Esophagus squamous epithelium (tissue), 5 donors: ENCODE measurements around the gene STARD5. TPM values are rescaled to one million over a fixed set of nuclear protein-coding genes. Genes with fewer than 3 reads are reported as not detected.

Experiments used
- DNase-seq: peaks from one replicate; lab custom pipeline; 2025; lab: John Stamatoyannopoulos, UW
- H3K27ac ChIP-seq, 4 donors: fragments of 200-600 bp; sonication (generic); one replicate each; pipeline ENCODE4 v1.5.1; 2016 to 2019; ENCODE audit warnings: mild to moderate bottlenecking in 1 of 4
- H3K27me3 ChIP-seq, 4 donors: fragments of 200-600 bp; sonication (generic); 1 replicate in 3 of 4; 2 replicates in 1 of 4; pipeline versions ENCODE4 v1.5.1 to v1.6.0; 2017 to 2021; ENCODE audit warnings: antibody characterized with exemption in 1 of 4
- H3K36me3 ChIP-seq, 3 donors: fragments of 200-600 bp; sonication (generic); one replicate each; pipeline ENCODE4 v1.5.1; 2016 to 2019
- H3K4me1 ChIP-seq, 3 donors: fragments of 200-600 bp; sonication (generic); one replicate each; pipeline ENCODE4 v1.5.1; 2017 to 2019
- H3K4me3 ChIP-seq, 4 donors: fragments of 200-600 bp; sonication (generic); 1 replicate in 3 of 4; 2 replicates in 1 of 4; pipeline ENCODE4 v1.5.1; 2016 to 2019; ENCODE audit warnings: mild to moderate bottlenecking in 2 of 4, moderate library complexity in 1 of 4
- H3K9me3 ChIP-seq, 3 donors: fragments of 200-600 bp; sonication (generic); one replicate each; pipeline ENCODE4 v1.5.1; 2016 to 2019
- POLR2A ChIP-seq, 4 donors: fragments of 450-650 bp; IDR thresholded peaks; one replicate each; pipeline ENCODE4 v1.6.1; 2017; ENCODE audit warnings: antibody characterized with exemption in 4 of 4, mild to moderate bottlenecking in 4 of 4, moderate library complexity in 3 of 4
- WGBS, 2 donors: methylation state at CpG; one replicate each; pipeline ENCODE4 v1.1.5; 2018; 5-methylcytosine and 5-hydroxymethylcytosine counted together
- intact Hi-C: fragments of 100-400 bp; cut with DNase I; formaldehyde crosslinking; loops from one replicate; pipeline ENCODE4 v1.15.0; 2022
- total RNA-seq, 4 donors: library from RNA; depleted of rRNA; stranded (reverse); fragments of >200 nt; gene quantifications; one replicate each; pipeline ENCODE4 v1.1.0, GENCODE V29; 2016
- TF ChIP-seq, protein P1 (sequence below), 6 experiments: fragments of 450-650 bp in 4 of 6; fragments of 200-600 bp in 2 of 6; sonication (generic) in 2 of 6; IDR thresholded peaks; one replicate each; pipeline ENCODE4 v1.5.1; 2016 to 2019; ENCODE audit warnings: antibody characterized with exemption in 6 of 6, mild to moderate bottlenecking in 4 of 6, moderate library complexity in 4 of 6
- donor health status: DM: yes; HTN: yes; CAD: no.

Gene STARD5
- total RNA-seq, 4 donors from 2014 or later: 14.9 to 21.2 (median 17.5) TPM

DNA sequence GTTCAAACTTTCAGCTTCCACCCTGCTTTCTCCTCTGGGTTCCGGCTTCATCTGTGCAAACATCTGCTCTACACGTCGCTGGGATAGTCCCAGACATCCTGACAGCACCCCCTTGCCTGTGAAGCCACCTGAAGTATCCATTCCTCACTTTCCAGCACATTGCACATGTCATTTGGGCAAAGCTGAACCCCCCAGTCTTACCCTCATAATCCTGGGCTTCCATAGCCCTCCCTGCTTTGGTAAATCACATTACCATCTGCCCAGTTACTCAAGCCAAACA is 42.5 kb downstream of the STARD5 start:
- TF ChIP-seq POLR2A (IDR thresholded peaks at IDR 0.05): no peak
- TF ChIP-seq, protein P1, sequence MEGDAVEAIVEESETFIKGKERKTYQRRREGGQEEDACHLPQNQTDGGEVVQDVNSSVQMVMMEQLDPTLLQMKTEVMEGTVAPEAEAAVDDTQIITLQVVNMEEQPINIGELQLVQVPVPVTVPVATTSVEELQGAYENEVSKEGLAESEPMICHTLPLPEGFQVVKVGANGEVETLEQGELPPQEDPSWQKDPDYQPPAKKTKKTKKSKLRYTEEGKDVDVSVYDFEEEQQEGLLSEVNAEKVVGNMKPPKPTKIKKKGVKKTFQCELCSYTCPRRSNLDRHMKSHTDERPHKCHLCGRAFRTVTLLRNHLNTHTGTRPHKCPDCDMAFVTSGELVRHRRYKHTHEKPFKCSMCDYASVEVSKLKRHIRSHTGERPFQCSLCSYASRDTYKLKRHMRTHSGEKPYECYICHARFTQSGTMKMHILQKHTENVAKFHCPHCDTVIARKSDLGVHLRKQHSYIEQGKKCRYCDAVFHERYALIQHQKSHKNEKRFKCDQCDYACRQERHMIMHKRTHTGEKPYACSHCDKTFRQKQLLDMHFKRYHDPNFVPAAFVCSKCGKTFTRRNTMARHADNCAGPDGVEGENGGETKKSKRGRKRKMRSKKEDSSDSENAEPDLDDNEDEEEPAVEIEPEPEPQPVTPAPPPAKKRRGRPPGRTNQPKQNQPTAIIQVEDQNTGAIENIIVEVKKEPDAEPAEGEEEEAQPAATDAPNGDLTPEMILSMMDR (IDR thresholded peaks at IDR 0.05): no peak
- Histone ChIP-seq H3K4me3 (no peak overlapping the region), H3K27me3 (no peaks in the 10 kb centered on the region), H3K27ac (peak overlapping the region in 3 of 4 donors; percentile 32 to 67 (median 55)), H3K4me1 (peaks cover 0 to 42% (median 0%) of the 10 kb centered on the region in 3 donors), H3K36me3 (no peaks in the 10 kb centered on the region), H3K9me3 (peaks cover 0 to 6% (median 0%) of the 10 kb centered on the region in 3 donors)
- 92 to 100% methylated on average over 3 of the region's 3 CpGs for WGBS, 2 donors
- intact Hi-C loops: no loop called here
- no peak for DNase-seq

DNA sequence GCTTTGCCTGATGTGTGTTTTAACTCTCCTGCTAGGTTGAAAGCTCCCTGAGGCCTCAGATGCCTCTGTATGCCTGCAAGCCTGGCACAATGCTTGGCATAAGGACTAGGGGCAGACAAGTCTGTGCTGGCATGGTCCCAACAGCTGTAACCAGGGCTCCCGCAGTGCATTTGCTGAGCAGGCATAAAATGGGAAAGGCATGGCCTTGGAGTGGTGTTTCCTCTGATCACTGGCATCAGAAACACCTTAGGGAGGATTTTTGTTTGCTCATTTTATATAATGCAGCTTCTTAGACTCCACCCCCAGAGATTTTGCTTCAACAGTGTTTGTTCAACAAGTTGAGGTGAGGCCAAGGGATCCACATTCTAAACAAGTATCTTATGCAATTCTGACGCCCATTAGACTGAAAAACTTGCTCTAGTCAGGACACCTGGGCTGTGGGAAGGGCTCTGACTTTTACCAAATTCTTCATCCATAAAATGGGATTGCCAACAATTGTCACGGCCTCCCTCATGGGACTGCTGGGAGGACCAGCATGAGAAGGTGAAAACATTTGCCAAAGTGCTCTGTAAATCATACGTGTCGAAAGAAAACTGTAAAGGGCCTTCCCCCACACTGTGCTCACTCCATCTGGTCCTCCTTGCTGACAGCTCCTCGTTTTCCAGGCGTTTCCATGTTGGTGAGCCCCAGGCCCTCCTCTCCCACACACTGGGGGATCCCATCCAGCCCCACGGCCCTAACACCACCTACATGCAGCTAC is 43.1 kb downstream of the STARD5 start:
- Histone ChIP-seq H3K27me3 (no peaks in the 10 kb centered on the region), H3K4me1 (peaks cover 0 to 36% (median 0%) of the 10 kb centered on the region in 3 donors), H3K36me3 (no peaks in the 10 kb centered on the region), H3K27ac (peak overlapping the region in 3 of 4 donors; percentile 32 to 67 (median 55)), H3K4me3 (no peak overlapping the region), H3K9me3 (peaks cover 0 to 6% (median 0%) of the 10 kb centered on the region in 3 donors)
- no peak for TF ChIP-seq POLR2A (IDR thresholded peaks at IDR 0.05)
- TF ChIP-seq, protein P1 (IDR thresholded peaks at IDR 0.05): no peak
- intact Hi-C loops: no loop called here
- 65 to 77% methylated on average over 8 of the region's 8 CpGs for WGBS, 2 donors
- no peak for DNase-seq

- DNase-seq: no peak
- TF ChIP-seq, protein P1 (IDR thresholded peaks at IDR 0.05): no peak
- no peak for TF ChIP-seq POLR2A (IDR thresholded peaks at IDR 0.05)
- intact Hi-C loops: no loop called here
- H3K27ac ChIP-seq: peak overlapping the region in 3 of 4 donors; percentile 32 to 67 (median 55)
- 73 to 81% methylated on average over 5 to 9 of the region's 12 CpGs for WGBS, 2 donors
- no peaks in the 10 kb centered on the region for H3K27me3 ChIP-seq
- no peaks in the 10 kb centered on the region for H3K36me3 ChIP-seq
- no peak overlapping the region for H3K4me3 ChIP-seq
- H3K4me1 ChIP-seq: peaks cover 0 to 44% (median under 1%) of the 10 kb centered on the region in 3 donors
- peaks cover 0 to 6% (median 0%) of the 10 kb centered on the region in 3 donors for H3K9me3 ChIP-seq
Measured at GRCh38 chr15:81279621-81280485, 44.1 kb downstream of the STARD5 start.

- Histone ChIP-seq H3K27me3 (peaks cover 0 to 7% (median 0%) of the 10 kb centered on the region in 4 donors), H3K4me3 (no peak overlapping the region), H3K36me3 (no peaks in the 10 kb centered on the region), H3K27ac (no peak overlapping the region), H3K4me1 (peaks cover 0 to 49% (median 5%) of the 10 kb centered on the region in 3 donors), H3K9me3 (peaks cover 0 to 6% (median 0%) of the 10 kb centered on the region in 3 donors)
- TF ChIP-seq, protein P1 (IDR thresholded peaks at IDR 0.05): no peak
- TF ChIP-seq POLR2A (IDR thresholded peaks at IDR 0.05): no peak
- 90 to 93% methylated on average over 6 of the region's 6 CpGs for WGBS, 2 donors
- no peak for DNase-seq
- intact Hi-C loops: no loop called here
Measured at GRCh38 chr15:81278306-81279029, 45.5 kb downstream of the STARD5 start.
